Tibial nerve (tissue), 4 donors: Measurements from ENCODE around the gene THBS2. TPM values are rescaled to one million over a fixed set of nuclear protein-coding genes. Genes with fewer than 3 reads are reported as not detected.

Experiments
- DNase-seq, 2 donors: peaks; one replicate each; pipeline ENCODE4 v3.0.0-alpha.2; 2019; ENCODE audit warnings: low spot score in 2 of 2
- H3K27ac ChIP-seq, 4 donors: fragments of 200-600 bp; sonication (generic) in 3 of 4; one replicate each; pipeline ENCODE4 v1.5.1; 2017 to 2019; ENCODE audit warnings: mild to moderate bottlenecking in 1 of 4
- H3K27me3 ChIP-seq, 2 donors: fragments of 200-600 bp; sonication (generic) in 1 of 2; one replicate each; pipeline versions ENCODE4 v1.5.1 to v1.6.0; 2017 to 2019
- H3K36me3 ChIP-seq, 3 donors: fragments of 200-600 bp; sonication (generic); one replicate each; pipeline ENCODE4 v1.5.1; 2018 to 2019
- H3K4me1 ChIP-seq, 4 donors: fragments of 200-600 bp; sonication (generic) in 3 of 4; one replicate each; pipeline ENCODE4 v1.5.1; 2017 to 2019
- H3K4me3 ChIP-seq, 4 donors: fragments of 200-600 bp; sonication (generic) in 3 of 4; one replicate each; pipeline ENCODE4 v1.5.1; 2017 to 2019; ENCODE audit warnings: mild to moderate bottlenecking in 1 of 4, moderate library complexity in 1 of 4
- H3K9me3 ChIP-seq, 4 donors: fragments of 200-600 bp; sonication (generic) in 3 of 4; one replicate each; pipeline ENCODE4 v1.5.1; 2017 to 2019
- EP300 ChIP-seq, 2 donors: sonication (generic); formaldehyde crosslinking; IDR thresholded peaks; one replicate each; pipeline ENCODE4 v1.6.1; 2017; ENCODE audit warnings: antibody characterized with exemption in 2 of 2, mild to moderate bottlenecking in 1 of 2
- POLR2A ChIP-seq, 2 donors: fragments of 450-650 bp; IDR thresholded peaks; one replicate each; pipeline ENCODE4 v1.6.1; 2017; ENCODE audit warnings: antibody characterized with exemption in 2 of 2, mild to moderate bottlenecking in 2 of 2, moderate library complexity in 2 of 2
- WGBS, 2 donors: methylation state at CpG; one replicate each; pipeline ENCODE4 v1.1.5; 2018; 5-methylcytosine and 5-hydroxymethylcytosine counted together
- total RNA-seq, 4 donors: library from RNA; depleted of rRNA; stranded (reverse); fragments of >200 nt; gene quantifications; one replicate each; pipeline ENCODE4 v1.1.0, GENCODE V29; 2016
- TF ChIP-seq, protein P1 (sequence below), 5 experiments: fragments of 200-600 bp in 3 of 5; fragments of 450-650 bp in 2 of 5; sonication (generic) in 3 of 5; IDR thresholded peaks; one replicate each; pipeline ENCODE4 v1.5.1; 2016 to 2019; ENCODE audit warnings: antibody characterized with exemption in 5 of 5, mild to moderate bottlenecking in 3 of 5, moderate library complexity in 2 of 5

THBS2 gene
- total RNA-seq, 4 donors from 2014 or later, result 39.5 to 107 (median 82.7) TPM

DNA sequence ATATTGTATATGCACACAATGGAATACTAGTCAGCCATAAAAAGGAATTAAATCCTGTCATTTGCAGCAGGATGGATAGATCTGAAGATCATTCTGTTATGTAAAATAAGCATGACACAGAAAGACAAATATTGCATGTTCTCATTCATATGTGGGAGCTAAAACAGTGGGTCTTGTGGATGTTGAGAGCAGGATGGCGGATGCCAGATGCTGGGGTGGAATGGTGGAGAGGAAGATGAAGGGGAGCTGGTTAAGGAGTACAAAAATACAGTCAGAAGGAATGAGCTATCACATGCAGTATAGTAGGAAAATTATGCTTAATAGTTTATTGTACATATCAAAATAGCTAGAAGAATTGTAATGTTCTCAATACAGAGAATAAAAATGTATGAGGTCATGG, 41.8 kb downstream of the THBS2 start:
- Histone ChIP-seq H3K4me1 (peaks cover 0 to 43% (median 22%) of the 10 kb centered on the region in 4 donors), H3K27me3 (no peaks in the 10 kb centered on the region), H3K27ac (no peak overlapping the region), H3K4me3 (no peak overlapping the region), H3K36me3 (peaks cover 0 to 5% (median 0%) of the 10 kb centered on the region in 3 donors), H3K9me3 (peaks cover 0 to 17% (median 4%) of the 10 kb centered on the region in 4 donors)
- WGBS, 2 donors, result 98 to 100% methylated on average over 1 of the region's 1 CpG
- no peak for DNase-seq
- no peak for TF ChIP-seq EP300 (IDR thresholded peaks at IDR 0.05)

DNA sequence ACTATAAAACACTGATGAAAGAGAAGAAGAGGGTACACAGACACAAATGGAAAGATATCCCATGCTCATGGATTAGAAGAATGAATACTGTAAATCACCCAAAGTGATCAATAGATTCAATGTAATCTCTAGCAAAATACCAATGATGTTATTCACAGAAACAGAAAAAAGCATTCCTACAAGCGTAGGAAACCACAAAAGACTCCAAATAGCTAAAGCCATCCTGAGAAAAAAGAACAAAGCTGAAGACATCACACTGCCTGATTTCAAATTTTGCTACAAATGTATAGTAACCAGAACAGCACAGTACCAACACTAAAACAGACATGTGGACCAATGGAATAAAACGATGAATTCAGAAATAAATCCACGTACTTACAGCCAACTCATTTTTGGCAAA, 43.0 kb downstream of the THBS2 start:
- peaks cover 0 to 35% (median 17%) of the 10 kb centered on the region in 4 donors for H3K4me1 ChIP-seq
- 88 to 92% methylated on average over 3 of the region's 3 CpGs for whole genome bisulfite sequencing, 2 donors

DNA sequence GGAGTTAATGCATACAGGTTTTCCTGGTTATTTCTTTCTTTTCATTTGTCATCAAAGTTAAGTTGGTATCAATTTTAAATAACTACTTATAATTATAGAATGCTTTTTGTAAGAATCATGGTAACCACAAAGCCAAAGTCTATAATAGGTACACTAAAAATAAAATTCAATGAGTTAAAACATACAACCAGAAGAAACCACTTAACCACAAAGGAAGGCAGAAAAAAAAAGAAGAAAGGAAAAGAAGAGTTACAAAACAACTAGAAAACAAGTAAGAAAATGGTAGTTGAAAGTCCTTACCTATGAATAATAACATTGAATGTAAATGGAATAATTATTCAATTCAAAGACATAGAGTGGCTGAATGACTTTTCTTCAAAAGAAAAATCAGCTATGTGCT, 45.6 kb downstream of the THBS2 start:
- DNase-seq, result no peak
- peaks cover 0 to 9% (median 0%) of the 10 kb centered on the region in 4 donors for H3K4me1 ChIP-seq
- H3K27me3 ChIP-seq, result no peaks in the 10 kb centered on the region
- no peak overlapping the region for H3K27ac ChIP-seq
- no peaks in the 10 kb centered on the region for H3K36me3 ChIP-seq
- peaks cover 0 to 18% (median 4%) of the 10 kb centered on the region in 4 donors for H3K9me3 ChIP-seq
- TF ChIP-seq EP300 (IDR thresholded peaks at IDR 0.05) (no peak), POLR2A (IDR thresholded peaks at IDR 0.05) (no peak)
- TF ChIP-seq, protein P1, sequence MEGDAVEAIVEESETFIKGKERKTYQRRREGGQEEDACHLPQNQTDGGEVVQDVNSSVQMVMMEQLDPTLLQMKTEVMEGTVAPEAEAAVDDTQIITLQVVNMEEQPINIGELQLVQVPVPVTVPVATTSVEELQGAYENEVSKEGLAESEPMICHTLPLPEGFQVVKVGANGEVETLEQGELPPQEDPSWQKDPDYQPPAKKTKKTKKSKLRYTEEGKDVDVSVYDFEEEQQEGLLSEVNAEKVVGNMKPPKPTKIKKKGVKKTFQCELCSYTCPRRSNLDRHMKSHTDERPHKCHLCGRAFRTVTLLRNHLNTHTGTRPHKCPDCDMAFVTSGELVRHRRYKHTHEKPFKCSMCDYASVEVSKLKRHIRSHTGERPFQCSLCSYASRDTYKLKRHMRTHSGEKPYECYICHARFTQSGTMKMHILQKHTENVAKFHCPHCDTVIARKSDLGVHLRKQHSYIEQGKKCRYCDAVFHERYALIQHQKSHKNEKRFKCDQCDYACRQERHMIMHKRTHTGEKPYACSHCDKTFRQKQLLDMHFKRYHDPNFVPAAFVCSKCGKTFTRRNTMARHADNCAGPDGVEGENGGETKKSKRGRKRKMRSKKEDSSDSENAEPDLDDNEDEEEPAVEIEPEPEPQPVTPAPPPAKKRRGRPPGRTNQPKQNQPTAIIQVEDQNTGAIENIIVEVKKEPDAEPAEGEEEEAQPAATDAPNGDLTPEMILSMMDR (IDR thresholded peaks at IDR 0.05), result no peak
- no peak overlapping the region for H3K4me3 ChIP-seq

More for the DNA sequence above, 43.0 kb downstream of the THBS2 start:
- no peak for TF ChIP-seq POLR2A (IDR thresholded peaks at IDR 0.05)
- no peak for TF ChIP-seq EP300 (IDR thresholded peaks at IDR 0.05)
- TF ChIP-seq, protein P1 (IDR thresholded peaks at IDR 0.05), result no peak
- H3K9me3 ChIP-seq, result peaks cover 0 to 18% (median 4%) of the 10 kb centered on the region in 4 donors
- no peak overlapping the region for H3K27ac ChIP-seq
- H3K36me3 ChIP-seq, result no peaks in the 10 kb centered on the region
- no peak overlapping the region for H3K4me3 ChIP-seq
- no peaks in the 10 kb centered on the region for H3K27me3 ChIP-seq
- no peak for DNase-seq

DNA sequence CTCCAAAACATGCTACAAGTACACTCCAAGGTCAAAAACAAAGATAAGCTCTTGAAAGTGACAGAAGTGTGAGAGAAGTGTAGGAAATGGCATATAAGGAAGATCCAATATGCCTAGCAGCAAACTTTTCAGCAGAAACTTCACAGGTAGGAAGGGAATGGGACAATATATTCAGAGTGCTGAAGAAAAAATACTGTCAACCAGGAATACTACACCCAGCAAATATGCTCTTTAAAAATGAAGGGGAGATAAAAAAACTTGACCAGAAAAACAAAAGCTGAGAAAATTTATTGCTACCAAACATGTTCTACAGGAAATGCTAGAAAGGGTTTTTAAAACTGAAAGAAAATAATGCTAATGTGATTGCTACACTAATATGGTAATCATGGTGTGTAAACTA, 46.2 kb downstream of the THBS2 start:
- Histone ChIP-seq H3K4me1 (peaks cover 0 to 6% (median 0%) of the 10 kb centered on the region in 4 donors), H3K36me3 (no peaks in the 10 kb centered on the region), H3K27ac (no peak overlapping the region), H3K4me3 (no peak overlapping the region), H3K27me3 (no peaks in the 10 kb centered on the region), H3K9me3 (peaks cover 0 to 18% (median 4%) of the 10 kb centered on the region in 4 donors)
- no peak for DNase-seq
- TF ChIP-seq POLR2A (IDR thresholded peaks at IDR 0.05) (no peak), EP300 (IDR thresholded peaks at IDR 0.05) (no peak)
- TF ChIP-seq, protein P1 (IDR thresholded peaks at IDR 0.05), result no peak

DNA sequence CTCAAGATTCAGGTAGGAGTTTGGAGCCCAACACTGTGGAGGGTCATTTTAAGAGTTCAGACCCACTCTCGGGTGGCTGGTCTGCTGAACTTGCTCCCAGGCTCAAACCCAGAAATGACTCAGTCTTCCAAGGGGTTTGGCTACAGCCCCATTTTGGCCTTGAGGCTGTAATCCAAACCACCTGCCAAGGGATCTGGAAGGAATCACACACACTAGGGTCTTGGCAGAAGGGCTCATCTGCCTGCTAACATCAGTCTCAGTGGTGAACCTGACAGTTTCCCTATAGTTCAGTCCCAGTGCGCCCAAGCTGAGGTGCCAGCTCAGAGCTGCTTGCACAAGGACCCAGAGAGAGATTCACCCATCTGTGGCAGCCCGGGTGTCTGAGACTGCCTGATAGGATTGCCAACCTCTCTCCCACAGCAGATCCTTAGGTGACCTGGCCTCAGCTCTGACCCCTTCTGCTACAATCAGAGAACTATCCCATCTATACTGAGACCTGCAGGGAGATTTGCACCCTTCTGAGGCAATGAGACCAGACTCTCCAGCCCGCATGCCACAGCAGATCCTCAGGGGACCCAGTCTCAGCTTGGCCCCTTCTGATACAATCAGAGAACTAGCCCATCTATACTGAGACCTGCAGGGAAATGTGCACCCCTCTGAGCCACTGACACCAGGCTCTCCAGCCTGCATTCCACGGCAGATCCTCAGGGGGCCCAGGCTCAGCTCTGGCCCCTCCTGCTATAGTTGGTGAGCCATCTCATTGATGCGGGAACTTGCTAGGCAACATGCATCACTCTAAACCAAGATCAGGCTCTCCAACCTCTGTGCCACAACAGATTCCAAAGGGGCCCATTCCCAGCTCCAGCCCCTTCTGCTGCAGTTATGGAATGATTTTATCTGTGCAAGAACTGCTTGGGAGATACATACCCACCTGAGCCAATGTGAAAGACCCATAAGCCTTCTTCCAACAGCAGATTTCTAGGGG, 48.2 kb downstream of the THBS2 start:
- Histone ChIP-seq H3K27ac (no peak overlapping the region), H3K27me3 (no peaks in the 10 kb centered on the region), H3K4me1 (no peaks in the 10 kb centered on the region), H3K4me3 (no peak overlapping the region), H3K36me3 (no peaks in the 10 kb centered on the region), H3K9me3 (peaks cover 0 to 18% (median 4%) of the 10 kb centered on the region in 4 donors)
- WGBS, 2 donors, result 70 to 84% methylated on average over 4 to 5 of the region's 6 CpGs
- no peak for DNase-seq
- TF ChIP-seq POLR2A (IDR thresholded peaks at IDR 0.05) (no peak), EP300 (IDR thresholded peaks at IDR 0.05) (no peak)
- TF ChIP-seq, protein P1 (IDR thresholded peaks at IDR 0.05), result no peak
